Stimulated activated CD4-positive, alpha-beta T cell treated with anti-CD3 and anti-CD28 coated beads, Interleukin-1b, Interleukin-23, amount 100 ng/mL, for 24 hours (primary cell): Measurements from ENCODE around the gene FHOD1.

Experiments used
- DNase-seq, 4 experiments: peaks; one replicate each; pipeline ENCODE4 v3.0.0-alpha.2; 2020; ENCODE audit warnings: low read depth in 4 of 4, low spot score in 1 of 4

FHOD1 gene

GRCh38 chr16:67247192-67248072, at the start of gene FHOD1:
Gene FHOD1 (minus strand): TSS chr16:67247481. CDS start chr16:67247410, 71 bp downstream.
- DNase-seq = peak; percentile 89 to 99 (median 96)

DNA sequence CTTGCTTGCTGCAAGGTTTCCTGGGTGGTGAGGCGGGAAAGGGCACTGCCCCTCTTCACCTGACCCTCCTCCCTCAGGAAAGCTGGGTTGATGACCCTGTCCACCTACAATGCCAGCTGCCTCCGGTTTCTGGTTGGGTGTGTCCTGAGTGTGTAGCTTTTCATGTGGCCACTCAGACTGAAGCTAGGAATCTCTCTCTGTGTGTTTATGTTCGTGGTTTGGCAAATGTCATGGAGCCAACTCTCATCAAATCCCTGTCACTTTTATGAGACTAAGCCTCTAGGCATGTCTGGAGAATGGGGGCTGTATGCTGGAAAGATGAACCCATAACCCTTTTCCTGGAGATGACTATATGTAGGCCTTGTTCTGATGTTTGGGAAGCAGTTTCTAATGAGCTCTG, 49.1 kb upstream of the FHOD1 start:
- no peak for DNase-seq

DNA sequence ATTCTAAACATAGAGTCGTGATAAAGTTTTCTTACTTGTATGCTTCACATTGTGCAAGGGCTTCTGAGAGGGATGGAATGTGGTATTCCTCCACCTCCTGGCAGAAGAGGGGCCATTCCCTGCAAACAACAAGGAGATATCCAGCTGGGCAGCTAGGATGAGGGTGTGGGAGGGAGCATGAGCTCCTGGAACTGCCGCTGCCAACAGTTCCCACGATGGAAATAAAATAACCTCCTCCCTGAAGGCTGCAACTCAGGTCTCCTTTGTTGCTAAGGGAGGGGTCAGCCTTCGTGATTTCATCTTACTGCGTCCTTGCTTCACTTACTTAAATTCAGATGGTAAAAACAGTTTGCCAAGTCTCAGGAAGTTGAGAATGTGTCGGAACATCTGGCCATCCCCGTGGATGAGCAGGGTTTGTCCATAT, 47.7 kb upstream of the FHOD1 start:
- DNase-seq = no peak

DNA sequence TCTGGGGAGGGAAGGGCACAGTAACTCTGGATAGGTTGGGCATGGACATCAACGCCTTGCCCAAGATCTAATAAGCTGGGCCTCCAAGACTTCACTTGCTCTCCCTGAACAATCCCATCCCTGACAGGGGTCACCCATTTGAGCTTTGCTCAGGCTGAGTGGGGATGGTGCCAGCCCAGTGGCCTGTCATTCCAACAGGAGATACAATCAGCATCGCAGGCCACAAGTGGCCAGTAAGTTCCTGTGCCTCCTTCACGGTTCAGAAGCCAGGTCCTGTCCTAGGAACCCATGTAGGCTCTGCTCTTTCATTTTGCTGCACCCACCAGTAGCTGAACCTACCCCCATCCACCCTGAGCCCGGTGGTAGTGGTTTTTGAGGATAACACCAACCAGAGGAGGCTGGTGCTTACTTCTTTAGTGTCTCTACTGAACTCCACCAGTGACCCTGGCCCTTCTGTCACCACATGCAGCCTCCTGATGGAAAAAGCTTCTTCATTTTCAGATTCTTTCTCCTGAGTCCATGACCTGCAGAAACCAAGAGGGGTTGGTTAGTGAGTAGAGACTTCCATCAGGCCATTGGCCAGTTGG, 47.0 kb upstream of the FHOD1 start:
- no peak for DNase-seq

DNA sequence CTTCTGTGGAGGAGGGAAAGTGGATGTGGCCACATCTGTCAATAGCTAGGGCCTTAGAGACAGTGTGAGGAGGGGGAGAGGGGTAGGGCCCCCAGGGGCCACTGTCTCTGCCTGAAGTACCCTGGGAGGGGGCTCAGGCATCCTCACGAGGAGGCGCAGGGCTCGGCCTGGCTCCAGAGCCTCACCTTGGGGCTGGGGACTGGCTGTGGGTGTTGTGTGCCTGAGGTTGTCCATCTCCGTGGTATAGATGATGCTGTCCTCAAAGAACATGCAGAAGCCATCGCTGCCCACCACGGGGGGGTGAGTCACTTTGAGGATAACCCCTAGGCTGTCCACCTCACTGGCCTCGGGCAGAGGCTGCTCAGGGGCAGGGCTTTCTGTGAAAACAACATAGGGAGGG, 44.2 kb upstream of the FHOD1 start:
- DNase-seq = no peak

DNA sequence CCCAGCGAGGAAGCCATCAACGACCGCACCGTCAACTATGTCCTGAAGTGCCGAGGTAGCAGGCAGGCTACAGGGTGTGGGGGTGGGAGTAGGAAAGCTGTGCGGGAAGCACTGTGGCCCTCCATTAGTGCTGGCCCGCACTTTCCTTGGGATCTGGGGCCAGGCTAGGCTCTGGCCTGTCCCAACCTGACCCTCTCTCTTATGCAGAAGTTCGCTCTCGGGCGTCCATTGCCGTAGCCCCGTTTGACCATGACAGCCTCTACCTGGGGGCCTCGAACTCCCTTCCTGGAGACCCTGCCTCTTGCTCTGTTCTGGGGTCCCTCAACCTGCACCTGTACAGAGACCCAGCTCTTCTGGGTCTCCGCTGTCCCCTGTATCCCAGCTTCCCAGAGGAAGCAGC, 40.7 kb upstream of the FHOD1 start:
- no peak for DNase-seq

DNA sequence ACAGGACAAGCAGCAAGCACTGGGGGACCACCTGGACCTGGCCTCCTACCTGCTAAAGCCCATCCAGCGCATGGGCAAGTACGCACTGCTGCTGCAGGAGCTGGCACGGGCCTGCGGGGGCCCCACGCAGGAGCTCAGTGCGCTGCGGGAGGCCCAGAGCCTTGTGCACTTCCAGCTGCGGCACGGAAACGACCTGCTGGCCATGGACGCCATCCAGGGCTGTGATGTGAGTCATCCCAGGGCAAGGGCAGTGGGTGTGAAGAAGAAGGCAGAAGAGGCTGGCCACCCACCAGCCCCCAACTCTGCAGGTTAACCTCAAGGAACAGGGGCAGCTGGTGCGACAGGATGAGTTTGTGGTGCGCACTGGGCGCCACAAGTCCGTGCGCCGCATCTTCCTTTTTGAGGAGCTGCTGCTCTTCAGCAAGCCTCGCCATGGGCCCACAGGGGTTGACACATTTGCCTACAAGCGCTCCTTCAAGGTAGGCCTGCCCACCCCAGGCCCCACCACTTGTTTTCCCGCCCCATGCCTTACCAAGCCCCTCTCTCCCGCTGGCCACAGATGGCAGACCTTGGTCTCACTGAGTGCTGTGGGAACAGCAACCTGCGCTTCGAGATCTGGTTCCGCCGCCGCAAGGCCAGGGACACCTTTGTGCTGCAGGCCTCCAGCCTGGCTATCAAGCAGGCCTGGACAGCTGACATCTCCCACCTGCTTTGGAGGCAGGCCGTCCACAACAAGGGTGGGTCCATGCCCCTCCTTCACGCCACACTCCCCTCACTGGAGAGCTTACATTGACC, 39.4 kb upstream of the FHOD1 start:
- DNase-seq = no peak

DNA sequence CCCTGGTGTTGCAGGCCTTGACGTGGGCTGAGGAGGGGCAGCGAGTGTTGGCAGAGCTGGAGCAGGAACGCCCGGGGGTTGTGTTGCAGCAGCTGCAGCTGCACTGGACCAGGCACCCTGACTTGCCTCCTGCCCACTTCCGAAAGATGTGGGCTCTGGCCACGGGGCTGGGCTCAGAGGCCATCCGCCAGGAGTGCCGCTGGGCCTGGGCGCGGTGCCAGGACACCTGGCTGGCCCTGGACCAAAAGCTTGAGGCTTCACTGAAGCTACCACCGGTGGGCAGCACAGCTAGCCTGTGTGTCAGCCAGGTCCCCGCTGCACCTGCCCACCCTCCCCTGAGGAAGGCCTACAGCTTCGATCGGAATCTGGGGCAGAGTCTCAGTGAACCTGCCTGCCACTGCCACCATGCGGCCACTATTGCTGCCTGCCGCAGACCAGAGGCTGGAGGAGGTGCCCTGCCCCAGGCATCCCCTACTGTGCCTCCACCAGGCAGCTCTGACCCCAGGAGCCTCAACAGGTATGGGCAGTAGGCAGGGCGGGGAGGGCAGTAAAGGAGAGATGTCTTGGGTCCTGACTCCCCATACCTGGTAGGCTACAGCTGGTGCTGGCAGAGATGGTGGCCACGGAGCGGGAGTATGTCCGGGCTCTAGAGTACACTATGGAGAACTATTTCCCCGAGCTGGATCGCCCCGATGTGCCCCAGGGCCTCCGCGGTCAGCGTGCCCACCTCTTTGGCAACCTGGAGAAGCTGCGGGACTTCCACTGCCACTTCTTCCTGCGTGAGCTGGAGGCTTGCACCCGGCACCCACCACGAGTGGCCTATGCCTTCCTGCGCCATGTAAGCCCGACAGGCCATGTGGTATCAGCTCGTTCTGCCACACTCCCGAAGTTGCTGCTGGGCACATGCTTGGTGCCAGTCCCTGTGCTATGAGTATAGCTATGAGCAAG, 37.7 kb upstream of the FHOD1 start:
- no peak for DNase-seq

DNA sequence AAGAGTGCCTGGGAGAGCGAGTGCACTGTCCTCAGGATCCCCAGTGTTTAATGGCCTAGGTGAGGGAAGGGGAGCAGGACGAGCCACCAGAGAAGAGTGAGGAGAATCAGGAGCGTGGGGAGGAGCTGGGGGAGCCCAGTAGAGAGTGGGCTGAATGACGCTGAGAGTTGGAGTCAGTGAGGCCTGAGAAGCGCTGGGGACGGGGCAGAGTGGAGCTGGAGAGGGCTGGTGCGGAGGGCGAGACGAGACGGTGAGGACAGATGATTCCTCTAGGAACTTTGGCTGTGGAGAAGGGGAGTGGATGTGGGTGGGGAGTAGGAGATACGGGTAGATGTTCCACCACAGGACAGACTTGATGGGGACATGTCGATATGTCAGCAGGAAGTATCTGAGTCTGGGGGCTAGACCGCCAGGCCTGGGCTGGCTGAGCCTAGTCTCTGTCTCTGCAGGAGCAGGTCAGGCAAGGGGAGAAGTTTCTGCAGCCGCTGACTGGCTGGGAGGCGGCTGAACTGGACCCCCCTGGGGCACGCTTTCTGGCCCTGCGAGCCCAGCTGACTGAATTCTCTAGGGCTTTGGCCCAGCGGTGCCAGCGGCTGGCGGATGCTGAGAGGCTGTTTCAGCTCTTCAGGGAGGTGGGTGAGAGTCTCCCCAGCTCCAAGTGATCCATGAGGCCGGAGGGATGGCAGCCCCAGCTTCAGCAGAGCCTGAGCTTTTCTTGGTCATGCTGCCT, 36.7 kb upstream of the FHOD1 start:
- DNase-seq = no peak

GRCh38 chr16:67283039-67283825, 36.0 kb upstream of the FHOD1 start:
- DNase-seq = no peak

GRCh38 chr16:67282447-67282805, 35.1 kb upstream of the FHOD1 start:
- DNase-seq = no peak

- no peak for DNase-seq
Observed at GRCh38 chr16:67281536-67282446, 34.5 kb upstream of the FHOD1 start.

GRCh38 chr16:67280090-67281015, 33.1 kb upstream of the FHOD1 start:
- DNase-seq = no peak

- peak; percentile 44 to 81 (median 70) for DNase-seq
Observed at GRCh38 chr16:67279296-67280089, 32.2 kb upstream of the FHOD1 start, which contains the start of gene PLEKHG4. Gene PLEKHG4 (plus strand): TSS chr16:67279532. CDS start chr16:67280045, 513 bp downstream.

- DNase-seq = peak; percentile 17 to 48 (median 34)
Observed at GRCh38 chr16:67278773-67279295, 31.6 kb upstream of the FHOD1 start.
